ENCODE data around the gene CDC14A.

CDC14A gene

DNA sequence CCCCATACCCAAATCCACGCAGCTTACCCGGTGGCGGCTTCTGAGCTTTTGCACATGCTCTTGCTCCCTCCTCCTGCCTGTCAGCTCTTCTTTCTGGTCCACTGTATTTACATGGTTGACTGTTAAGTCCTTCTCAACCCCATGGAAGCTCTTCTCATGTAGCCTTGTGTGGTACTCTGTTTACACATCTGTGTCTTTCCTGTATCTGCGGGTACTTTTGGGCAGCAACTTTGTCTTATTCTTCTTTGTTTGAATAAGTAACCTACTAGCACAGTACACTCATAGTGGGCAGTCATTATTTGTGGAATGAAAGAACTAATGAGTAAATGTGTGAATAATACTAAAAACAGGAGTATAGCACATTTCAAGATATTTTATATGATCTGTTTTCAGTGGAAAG lies 97.2 kb downstream of the CDC14A start:
- no peak for DNase-seq (ENCODE audit: low spot score)

DNA sequence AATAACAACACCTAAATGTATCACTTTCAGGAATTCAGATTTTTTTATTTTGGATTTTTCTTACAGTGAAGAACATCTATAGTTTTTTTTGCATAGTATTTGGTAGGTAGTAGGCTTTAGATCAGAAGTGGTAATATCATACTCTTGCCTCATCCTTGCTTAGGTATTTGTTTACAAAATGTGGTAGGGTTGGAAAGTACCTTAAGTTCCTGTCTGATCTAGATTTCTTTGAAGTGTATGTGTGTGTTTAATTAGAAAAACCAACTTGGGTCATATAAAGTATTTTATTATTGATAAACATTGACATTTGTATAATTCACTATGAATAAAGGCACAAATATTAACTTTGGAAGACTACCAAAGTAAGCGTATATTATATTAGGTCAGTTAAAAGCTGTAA lies 100.3 kb downstream of the CDC14A start:
- no peak for DNase-seq (ENCODE audit: low spot score)

DNA sequence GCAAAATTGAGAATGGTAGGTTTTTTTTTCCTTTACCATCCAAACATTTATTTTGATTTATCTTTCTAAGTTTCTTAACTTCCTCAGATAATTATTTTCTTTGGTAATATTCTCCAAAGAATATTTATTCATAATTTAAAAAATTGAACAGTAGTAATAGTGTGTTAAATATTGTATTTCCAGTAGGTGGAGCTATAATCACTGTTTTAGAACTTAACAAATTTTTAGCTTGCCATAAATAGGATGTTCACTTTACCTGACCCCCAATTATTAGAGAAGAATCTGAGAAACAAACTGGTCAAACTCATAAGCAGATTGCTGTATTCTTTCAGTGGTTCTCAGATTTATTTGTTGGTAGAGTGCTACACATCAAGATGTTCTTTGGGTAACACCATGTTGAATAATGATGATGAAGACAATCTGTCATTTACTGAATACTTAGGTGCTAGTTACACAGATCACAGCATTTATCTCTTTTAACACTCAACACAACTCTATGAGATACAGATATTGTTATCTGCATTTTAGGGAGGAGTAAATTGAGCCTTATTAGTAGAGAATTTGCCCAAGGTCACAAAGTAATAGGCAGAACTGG lies 103.3 kb downstream of the CDC14A start:
- DNase-seq (ENCODE audit: low spot score): no peak

DNA sequence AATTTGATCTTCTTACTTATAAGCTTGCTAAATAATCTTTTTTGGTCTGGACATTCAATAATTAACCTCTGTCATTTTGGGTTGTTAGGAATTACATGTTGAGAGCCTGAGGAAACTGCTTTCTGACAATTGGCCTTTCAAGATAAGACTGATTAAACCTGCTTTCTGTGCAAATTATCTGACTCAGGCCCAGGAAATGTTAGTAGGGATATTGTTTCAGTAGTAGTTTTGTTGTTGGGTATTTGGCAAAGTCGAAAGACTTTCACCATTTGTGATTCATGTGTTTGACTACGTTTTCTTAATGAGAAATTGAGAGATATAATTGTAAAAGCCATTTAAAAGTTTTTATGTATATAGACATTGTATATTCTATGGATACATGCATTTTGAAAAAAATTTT lies 104.6 kb downstream of the CDC14A start:
- no peak for DNase-seq (ENCODE audit: low spot score)

DNA sequence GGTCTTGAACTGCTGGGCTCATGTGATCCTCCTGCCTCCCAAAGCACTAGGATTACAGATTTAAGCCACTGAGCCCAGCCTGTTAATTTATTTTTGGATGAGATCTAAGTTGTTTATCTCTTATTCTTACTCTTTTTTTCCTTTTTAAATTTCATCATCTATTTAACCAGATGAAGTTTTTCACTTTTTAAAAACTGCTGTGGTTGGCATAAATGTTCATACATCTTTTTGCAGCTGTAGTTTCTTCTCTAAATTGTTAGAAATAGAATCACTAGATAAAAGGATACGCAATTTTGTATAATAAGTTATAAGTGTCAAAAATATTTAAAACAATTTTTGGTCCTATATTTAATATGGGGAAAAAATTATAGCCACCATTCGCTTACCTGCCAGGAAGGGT lies 105.4 kb downstream of the CDC14A start:
- DNase-seq (ENCODE audit: low spot score): no peak

DNA sequence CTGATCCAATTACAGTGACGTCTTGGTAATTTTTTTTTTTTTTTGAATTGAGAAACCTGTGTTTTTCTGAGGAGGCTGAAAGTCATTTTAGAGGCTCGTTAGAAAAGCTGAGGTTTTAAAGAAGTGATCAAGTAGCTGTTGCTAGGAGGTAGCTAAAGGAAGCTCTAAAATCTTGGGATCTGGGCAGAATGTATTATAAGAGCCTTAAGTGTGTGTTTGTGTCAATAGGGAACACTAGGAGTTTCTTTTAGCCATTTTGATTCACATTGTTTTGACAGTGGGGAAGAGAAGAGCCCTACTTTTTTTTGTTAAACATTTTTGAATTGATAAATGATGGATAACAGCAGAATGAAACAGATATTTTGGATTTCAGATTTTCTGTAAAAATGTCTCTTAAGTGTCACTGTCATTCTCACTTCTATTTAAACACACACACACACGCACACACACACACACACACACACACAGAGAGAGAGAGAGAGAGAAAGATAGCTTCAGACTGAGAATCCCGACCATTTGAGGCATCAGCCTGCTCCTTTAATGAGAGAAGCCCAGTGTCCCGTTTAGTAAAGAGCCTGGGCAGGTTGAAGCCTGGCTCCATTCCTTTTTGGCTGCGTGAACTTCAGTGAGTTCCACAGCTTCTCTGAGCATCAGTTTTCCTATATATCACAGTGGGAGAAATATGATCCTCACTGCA lies 106.5 kb downstream of the CDC14A start:
- no peak for DNase-seq (ENCODE audit: low spot score)

DNA sequence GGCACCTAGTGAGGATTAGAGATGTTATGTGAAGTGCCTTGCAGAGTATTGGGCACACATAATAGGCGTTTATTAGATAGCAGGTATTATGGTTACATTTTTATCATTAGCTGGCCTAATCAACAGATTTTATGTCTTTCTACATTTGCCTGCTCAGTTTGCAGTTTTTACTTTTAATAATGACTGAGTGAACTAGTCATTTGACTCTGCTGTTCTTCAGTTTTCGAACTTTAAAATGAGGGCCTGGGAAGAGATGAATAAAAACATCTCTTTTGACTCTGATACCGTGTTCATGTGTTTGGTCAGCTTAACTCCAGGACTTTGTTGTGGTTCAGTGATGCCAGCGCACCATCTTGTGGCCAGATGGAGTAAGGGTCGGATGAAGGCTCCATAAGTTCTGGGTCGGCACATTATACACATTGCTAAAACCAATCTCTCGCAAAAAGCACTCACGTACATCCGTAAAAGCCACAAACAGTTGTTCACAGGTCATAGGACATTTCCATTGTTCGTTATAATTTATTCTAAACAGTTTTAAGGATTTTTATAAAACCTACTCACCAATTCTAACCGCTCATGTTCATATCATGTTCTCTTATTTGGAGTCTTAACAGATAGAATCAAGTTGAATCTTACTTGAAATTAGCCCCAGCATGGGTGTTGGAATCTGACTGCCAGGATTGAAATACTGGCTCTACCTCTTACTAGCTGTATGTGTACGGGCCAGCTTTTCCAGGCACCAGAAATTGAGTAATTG lies 107.2 kb downstream of the CDC14A start:
- peak; percentile 41 for DNase-seq (ENCODE audit: low spot score)

DNA sequence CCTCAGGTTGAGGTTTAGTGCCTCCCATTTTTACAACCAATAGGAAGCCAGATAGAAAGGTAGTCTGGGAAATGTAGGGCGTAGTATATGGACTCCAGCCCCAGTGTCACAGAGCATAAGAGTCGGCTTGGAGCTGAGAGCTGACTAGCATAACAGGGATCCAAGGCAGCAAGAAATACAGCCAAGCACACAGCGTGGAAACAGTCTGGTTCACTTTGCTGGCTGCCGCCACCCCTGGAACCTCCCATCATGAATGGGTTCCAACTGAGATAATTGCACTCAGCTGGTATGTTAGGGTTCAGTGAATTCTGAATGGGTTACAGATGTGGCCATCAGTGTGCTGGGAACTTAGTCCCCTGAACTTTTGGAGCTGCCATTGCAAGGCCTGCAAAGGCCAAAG lies 108.9 kb downstream of the CDC14A start:
- DNase-seq (ENCODE audit: low spot score): no peak

DNA sequence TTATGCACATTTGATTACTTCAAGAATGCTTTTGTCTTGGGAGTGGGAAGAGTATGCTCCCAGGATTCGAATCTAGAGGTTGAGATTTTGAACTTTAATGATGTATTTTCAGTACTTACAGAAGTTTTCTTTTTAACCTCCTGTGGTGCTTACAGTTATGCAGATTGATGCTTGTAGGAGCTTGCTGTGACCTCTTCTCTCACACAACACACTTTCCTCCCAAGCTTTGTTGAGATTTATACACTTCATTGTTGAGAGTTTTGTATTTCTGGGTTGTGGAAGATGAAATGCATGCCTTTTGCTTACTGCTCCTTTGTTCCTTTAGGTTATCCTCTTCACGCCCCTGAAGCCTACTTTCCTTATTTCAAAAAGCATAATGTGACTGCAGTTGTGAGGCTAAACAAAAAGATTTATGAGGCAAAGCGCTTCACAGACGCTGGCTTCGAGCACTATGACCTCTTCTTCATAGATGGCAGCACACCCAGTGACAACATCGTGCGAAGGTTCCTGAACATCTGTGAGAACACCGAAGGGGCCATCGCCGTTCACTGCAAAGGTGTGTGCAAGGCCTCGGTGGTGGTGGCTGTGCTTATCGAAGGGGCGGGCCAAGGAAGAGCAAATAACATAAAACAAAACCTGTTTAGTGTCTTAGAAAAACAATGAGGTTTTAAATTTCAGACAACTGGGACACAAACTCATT lies 110.2 kb downstream of the CDC14A start:
- DNase-seq (ENCODE audit: low spot score): no peak

DNA sequence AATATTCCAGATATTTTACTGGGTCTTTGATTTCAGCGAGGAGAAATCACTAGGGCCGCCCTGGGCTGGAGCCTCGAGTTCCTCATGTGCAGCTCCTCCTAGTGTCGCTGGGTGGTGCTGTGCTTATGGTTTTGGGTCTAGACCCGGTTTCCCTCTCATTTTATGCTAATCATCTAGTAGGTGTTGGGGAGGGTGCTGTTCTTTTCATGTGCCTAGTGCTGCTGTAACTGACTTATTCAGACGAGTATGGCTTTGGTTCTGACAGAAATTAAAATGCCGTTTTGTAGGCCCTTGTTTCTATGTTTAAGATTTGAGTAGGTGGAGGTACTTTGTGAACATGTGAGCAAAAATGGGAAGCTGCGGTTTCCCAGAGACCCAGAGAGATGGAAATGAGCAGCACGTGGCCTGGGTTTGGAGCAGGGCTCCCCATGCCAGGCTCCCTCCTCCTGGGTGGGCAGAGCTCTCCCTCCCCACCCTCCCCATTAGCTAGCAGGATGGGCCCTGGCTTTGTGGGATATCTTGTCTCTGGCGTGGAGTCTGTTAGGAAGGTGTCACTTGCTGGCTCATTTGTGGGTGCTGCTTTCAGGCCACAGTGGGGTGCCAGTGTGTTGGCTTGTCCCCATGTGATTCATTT lies 111.6 kb downstream of the CDC14A start:
- DNase-seq (ENCODE audit: low spot score): peak; percentile 42

DNA sequence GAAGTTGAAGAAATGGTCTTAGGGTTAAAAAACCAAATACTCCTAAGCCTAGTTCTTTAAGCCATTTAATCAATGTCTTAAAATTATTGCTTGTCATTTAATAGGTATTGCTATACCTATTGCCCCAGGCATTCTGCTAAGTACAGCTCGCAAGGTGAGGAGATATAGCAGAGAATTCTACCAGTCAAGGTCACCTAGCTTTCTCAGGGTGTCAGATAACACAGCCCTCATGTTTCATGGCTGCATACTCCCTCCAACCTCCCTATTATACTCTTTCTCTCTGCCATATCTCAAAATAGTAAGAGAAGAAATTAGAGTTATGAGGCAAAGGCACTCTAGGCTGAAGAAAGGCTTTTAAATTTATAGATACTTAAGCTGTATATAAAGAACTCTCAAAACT lies 117.3 kb downstream of the CDC14A start:
- no peak for DNase-seq (ENCODE audit: low spot score)

DNA sequence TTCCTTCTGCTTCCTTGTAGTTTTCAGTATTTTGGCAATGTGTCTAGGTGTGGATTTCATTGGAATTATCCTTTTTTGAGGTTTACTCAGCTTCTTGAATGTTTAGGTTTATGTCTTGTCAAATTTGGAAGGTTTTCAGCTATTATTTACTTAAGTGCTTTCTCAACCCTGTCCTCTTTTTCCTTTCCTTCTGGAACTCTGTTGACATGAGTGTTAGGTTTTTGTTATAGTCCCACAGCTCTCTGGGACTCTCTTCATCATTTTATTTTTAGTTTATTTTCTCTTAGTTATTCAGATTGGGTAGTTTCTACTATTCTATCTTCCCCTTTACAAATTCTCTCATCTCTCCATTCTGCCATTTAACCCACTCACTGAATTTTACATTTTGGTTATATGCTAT lies 122.5 kb downstream of the CDC14A start:
- no peak for DNase-seq (ENCODE audit: low spot score)

DNA sequence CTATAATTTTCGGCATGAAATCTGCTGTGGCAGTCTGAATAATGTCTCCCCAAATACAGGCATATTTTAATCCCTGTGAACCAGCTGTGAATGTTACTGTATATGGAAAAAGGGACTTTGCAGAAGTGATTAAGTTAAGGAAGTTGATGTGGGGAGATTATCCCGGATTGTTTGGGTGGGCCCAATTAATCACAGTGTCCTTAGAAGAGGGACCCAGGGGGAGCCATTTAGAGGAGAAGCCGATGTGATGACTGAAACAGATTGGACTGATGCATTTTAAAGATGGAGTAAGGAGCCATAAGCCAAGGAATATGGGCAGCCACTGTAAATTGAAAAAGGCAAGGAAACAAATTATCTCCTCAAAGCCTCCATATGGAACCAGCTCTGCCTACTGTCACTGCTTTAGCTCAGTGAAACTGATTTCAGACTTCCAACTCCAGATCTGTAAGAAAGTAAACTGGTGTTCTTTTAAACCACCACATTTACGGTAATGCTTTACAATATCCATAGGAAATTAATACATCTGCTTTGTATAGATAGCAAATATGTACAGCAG lies 124.5 kb downstream of the CDC14A start:
- DNase-seq (ENCODE audit: low spot score): no peak

DNA sequence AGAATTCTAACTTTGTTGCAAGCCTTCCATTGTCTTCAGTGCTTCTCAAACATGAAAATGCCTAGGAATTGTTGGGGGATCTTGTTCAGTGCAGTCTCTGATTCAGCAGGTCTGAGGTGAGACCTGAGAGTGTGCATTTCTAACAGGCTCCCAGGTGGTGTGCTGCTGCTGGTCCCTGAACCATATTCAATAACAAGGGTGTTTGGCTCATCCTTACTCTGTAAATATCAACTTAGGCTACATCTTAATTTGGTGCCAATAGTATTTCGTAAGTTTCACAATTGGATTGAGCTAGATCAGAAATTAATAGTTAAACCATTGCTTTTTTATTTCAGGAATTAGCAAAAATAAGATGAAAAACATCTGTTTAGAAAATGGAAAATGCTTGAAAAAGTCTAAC lies 126.5 kb downstream of the CDC14A start:
- no peak for DNase-seq (ENCODE audit: low spot score)

DNA sequence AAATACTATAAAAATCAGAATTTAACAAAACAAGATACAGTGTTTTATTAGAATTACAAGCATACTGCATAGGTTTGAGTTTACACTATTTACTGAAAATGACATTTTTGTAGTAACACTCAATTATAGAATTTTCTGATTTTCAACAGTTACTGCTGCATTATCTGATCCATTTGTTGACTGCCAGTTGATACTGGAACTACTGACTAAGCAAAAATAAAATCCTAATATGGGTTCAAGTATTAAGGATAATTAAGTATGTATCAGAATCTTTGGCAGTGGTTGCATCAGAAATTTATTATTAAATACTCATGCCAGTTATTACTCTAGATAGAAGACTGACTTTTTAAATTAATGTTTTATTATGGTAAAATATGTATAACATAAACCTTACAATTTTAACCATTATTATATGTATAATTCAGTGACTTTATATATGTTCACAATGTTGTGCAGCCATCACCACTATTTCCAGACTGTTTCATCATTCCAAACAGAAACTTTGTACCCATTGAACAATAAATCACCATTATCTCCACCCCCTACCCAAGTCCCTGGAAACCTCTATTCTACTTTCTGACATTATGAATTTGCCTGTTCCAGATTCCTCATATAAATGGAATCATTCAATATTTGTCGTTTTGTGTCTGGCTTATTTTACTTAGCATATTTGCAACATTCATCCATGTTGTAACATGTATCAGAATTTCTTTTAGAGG lies 127.5 kb downstream of the CDC14A start:
- no peak for DNase-seq (ENCODE audit: low spot score)

DNA sequence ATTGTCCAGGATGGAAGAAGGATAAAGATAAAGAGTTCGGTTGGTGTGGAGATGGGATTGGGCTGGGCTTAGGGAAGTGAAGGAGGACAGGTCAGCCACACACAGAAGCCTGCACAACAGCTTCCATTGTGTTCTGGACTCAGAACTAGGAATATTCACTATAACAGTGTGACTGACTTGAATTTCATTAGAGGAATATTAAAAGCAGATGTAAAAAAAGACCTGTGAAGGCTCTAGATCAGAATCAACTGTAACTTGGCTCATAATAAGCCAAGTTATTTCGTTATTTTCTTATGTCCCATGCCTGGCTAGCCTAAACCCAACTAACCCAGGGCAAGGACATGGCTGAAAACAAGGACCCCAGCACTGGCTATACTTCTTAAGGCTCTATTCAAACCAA lies 129.0 kb downstream of the CDC14A start:
- no peak for DNase-seq (ENCODE audit: low spot score)

DNA sequence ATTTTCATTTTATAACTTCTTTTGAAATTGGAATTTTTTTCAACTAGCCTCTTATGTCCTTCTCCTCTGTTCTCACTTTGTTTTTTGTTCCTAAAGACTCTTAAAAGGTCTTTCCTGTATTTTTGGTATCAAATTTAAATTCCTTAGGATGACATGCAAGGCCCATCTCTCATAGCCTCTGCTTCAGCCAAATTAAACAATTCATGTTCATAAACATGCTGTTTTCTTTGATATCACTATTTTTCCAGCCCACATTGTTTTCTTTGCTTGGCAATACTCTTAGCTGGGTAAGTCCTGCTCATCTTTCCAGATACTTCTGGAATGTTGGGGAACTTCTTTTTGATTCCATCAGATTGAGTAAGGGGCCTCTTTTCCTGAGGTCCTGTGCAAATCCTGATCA lies 129.9 kb downstream of the CDC14A start:
- no peak for DNase-seq (ENCODE audit: low spot score)

DNA sequence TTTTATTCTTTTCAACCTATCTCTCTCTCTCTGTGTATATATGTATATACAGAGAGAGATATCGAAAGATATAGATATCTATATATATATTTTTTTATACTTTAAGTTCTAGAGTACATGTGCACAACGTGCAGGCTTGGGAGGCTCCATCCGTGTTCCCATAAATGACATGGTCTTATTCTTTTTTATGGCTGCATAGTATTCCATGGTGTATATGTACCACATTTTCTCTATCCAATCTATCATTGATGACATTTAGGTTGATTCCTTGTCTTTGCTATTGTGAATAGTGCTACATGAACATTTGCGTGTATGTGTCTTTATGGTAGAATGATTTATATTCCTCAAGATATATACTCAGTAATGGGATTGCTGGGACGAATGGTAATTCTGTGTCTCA lies 130.4 kb downstream of the CDC14A start:
- DNase-seq (ENCODE audit: low spot score): no peak

DNA sequence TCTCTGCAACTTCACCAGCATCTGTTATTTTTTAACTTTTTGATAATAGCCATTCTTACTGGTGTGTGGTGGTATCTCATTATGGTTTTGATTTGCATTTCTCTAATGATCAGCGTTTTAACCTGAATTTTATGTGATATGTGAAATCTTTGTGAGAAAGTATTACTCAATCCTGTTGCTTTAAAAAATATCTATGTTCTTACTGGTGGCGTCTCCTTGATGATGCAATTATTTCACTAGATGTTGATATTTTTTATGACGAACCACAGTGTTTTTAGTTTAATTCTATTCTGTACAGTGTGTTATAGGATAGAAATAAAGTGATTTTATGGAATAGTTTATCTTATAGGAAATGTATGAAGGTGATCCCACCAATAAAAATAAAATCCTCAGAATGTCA lies 130.9 kb downstream of the CDC14A start:
- DNase-seq (ENCODE audit: low spot score): no peak

DNA sequence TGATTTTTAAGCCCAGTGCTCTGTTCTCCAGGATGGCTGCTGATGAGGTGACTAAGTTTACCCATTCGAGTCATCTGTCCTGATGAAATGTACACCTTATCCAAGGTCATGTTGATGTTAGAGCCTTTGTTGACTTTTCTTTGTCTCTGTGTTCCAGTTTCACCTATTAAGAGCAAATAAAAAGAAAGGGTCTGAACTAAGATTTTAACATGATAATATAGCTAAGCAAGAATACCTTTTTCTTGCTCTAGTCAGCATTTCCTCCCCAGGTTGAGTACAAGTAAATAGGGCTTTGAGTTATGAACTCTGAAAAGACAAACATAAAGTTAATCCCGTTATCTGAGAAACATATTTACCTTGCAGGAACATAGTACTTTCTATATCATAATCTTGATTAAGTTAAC lies 133.6 kb downstream of the CDC14A start:
- no peak for DNase-seq (ENCODE audit: low spot score)

DNA sequence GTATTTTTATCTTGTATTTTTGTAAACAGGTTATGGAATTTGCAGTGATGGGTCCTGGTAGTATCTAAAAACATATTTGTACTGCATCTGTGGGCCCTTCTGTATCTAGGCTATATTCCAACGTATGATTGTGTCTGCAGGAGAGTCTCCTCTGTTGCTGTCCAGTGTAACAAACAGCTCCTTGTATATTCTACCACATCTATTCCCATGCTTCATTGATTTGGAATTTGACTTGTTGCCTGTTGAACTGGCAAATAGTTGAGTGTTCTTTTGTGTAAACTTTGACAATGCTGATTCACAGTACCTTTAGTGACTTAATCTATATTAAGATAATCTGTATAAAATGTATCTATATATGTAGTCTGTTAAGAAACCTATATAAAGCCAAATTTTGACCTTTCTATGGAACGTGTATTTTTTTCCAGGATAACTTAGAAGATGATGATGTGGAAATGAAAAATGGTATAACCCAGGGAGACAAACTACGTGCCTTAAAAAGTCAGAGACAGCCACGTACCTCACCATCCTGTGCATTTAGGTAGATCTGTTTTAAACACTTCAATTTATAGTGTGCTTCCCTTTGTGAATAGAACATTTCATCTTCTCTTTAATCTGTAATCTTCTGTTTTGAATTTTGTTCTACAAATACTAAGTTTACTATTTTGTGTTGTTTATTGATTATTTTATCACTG lies 142.2 kb downstream of the CDC14A start:
- peak; percentile 6 for DNase-seq (ENCODE audit: low spot score)

All from hepatic stellate cell (primary cell).